HepG2 (cell line): Measurements from ENCODE around the gene ABHD12. TPM values are rescaled to one million over a fixed set of nuclear protein-coding genes. Genes with fewer than 3 reads are reported as not detected.
A peak's percentile ranks its signal among the peaks of the same experiment; 100 is the strongest.

ENCODE experiments used
- ATAC-seq: fragments of 200-7000 bp; cut with Tn5 transposase; 3 replicates; pipeline ENCODE4 v1.9.1; 2020; ENCODE audit warnings: mild to moderate bottlenecking, moderate library complexity
- BruUV-seq: library from RNA; stranded (reverse); fragments of 400-500 nt; replicated peaks from 2 replicates; lab custom pipeline; 2021; lab: Mats Ljungman, UMichigan
- CTCF ChIA-PET: fragments of 300-600 bp; formaldehyde crosslinking; extraction: SDS; loops from one replicate; lab custom pipeline; 2021; ENCODE audit warnings: low total read pairs, inconsistent platforms, low intra/inter-chr PET ratio; lab: Yijun Ruan, JAX
- POLR2A ChIA-PET: fragments of 350-600 bp; sonication (Branson Sonifier 250); formaldehyde crosslinking; loops from one replicate; lab custom pipeline; 2020; ENCODE audit warnings: antibody characterized with exemption, inconsistent platforms; lab: Yijun Ruan, JAX
- DNase-seq: peaks from one replicate; pipeline ENCODE4 v3.0.0-alpha.2; 2015; ENCODE audit warnings: low spot score
- FAIRE-seq: peaks from 3 replicates; lab custom pipeline; 2011; peaks lifted over from hg19 to GRCh38; lab: Jason Lieb, UNC
- H2AFZ ChIP-seq: one replicate; pipeline ENCODE4 v1.6.1; 2011; ENCODE audit warnings: low read length, inconsistent platforms
- H3K27ac ChIP-seq: fragments of 300-600 bp; 3 replicates; pipeline ENCODE4 v1.8.0; 2011; ENCODE audit warnings: mixed run types, mild to moderate bottlenecking, mixed read lengths, low read length, inconsistent platforms; ENCODE audit not compliant: insufficient read depth; ENCODE audit errors: extremely low read length
- H3K27me3 ChIP-seq, 2 experiments: fragments of 200-600 bp in 1 of 2; 2 replicates in 1 of 2; 3 replicates in 1 of 2; pipeline versions ENCODE4 v1.6.0 to v1.8.0; 2011; ENCODE audit warnings: low read length in 2 of 2, mild to moderate bottlenecking in 2 of 2, moderate library complexity in 2 of 2, inconsistent platforms in 1 of 2; ENCODE audit not compliant: insufficient read depth in 2 of 2, control insufficient read depth in 1 of 2
- H3K36me3 ChIP-seq, 2 experiments: fragments of 200-600 bp in 1 of 2; replicated peaks in 1 of 2; 2 replicates in 1 of 2; 3 replicates in 1 of 2; pipeline versions ENCODE4 v1.5.1 to v1.8.0; 2011; ENCODE audit warnings: low read length in 2 of 2, inconsistent platforms in 1 of 2; ENCODE audit not compliant: insufficient read depth in 2 of 2, control insufficient read depth in 1 of 2
- H3K4me1 ChIP-seq: 2 replicates; pipeline ENCODE4 v1.5.1; 2012; ENCODE audit warnings: low read length, inconsistent platforms; ENCODE audit not compliant: insufficient read depth
- H3K4me2 ChIP-seq: 2 replicates; pipeline ENCODE4 v1.6.0; 2011; ENCODE audit warnings: low read depth, low read length, inconsistent platforms
- H3K4me3 ChIP-seq, 3 experiments: fragments of 200-600 bp in 1 of 3; sonication (generic), shearing (Covaris generic) in 1 of 3; replicated peaks in 1 of 3; 2 replicates each; pipeline ENCODE4 v1.5.1; 2011 to 2016; ENCODE audit warnings: low read length in 3 of 3, inconsistent platforms in 2 of 3, low read depth in 2 of 3, mild to moderate bottlenecking in 2 of 3, control low read depth in 1 of 3, mixed read lengths in 1 of 3; ENCODE audit not compliant: insufficient read depth in 1 of 3
- H3K79me2 ChIP-seq: one replicate; pipeline ENCODE4 v1.6.1; 2011; ENCODE audit warnings: low read length, inconsistent platforms; ENCODE audit not compliant: insufficient read depth
- H3K9ac ChIP-seq: 2 replicates; pipeline ENCODE4 v1.6.0; 2011; ENCODE audit warnings: mild to moderate bottlenecking, low read depth, low read length, inconsistent platforms; ENCODE audit not compliant: insufficient read depth
- H3K9me3 ChIP-seq: 2 replicates; pipeline ENCODE4 v1.5.1; 2012; ENCODE audit warnings: mild to moderate bottlenecking, low read length
- H4K20me1 ChIP-seq: 2 replicates; pipeline ENCODE4 v1.6.0; 2011; ENCODE audit warnings: inconsistent platforms, mild to moderate bottlenecking, low read length, moderate library complexity; ENCODE audit not compliant: insufficient read depth
- SP1 ChIP-seq, 2 experiments: fragments of 450-650 bp in 1 of 2; sonication (generic) in 1 of 2; formaldehyde crosslinking in 1 of 2; IDR thresholded peaks; 2 replicates each; pipeline versions ENCODE4 v1.4.0 to v1.6.1; 2016 to 2020; ENCODE audit warnings: missing genetic modification reagents in 1 of 2
- ZNF605 ChIP-seq: sonication (generic); formaldehyde crosslinking; IDR thresholded peaks from 2 replicates; pipeline ENCODE4 v1.8.0; 2022; ENCODE audit warnings: mild to moderate bottlenecking, missing genetic modification reagents
- ZNF839 ChIP-seq: sonication (generic); formaldehyde crosslinking; IDR thresholded peaks from 2 replicates; pipeline ENCODE4 v1.4.0; 2020; ENCODE audit warnings: missing genetic modification reagents, mild to moderate bottlenecking, borderline replicate concordance
- WGBS: methylation state at CpG from one replicate; pipeline ENCODE4 v1.1.6; 2017; ENCODE audit warnings: low lambda C conversion rate; 5-methylcytosine and 5-hydroxymethylcytosine counted together
- in situ Hi-C: cut with HindIII; loops from 2 replicates; pipeline ENCODE4 v1.10.0; 2017; ENCODE audit warnings: low pct_unique_long_range_greater_than_20kb; ENCODE audit not compliant: extremely low pct_ligation_motif_present
- intact Hi-C: fragments of 100-400 bp; cut with micrococcal nuclease; formaldehyde crosslinking; loops from one replicate; pipeline ENCODE4 v1.10.0; 2022; ENCODE audit not compliant: unreplicated experiment
- polyA plus RNA-seq, 8 experiments: library from polyadenylated mRNA; depleted of rRNA in 3 of 8; stranded (reverse) in 7 of 8; unstranded in 1 of 8; fragments of >200 nt; fragmentation: Illumina TruSeq in 4 of 8; extraction: Trizol in 4 of 8; gene quantifications; 2 replicates each; pipeline versions ENCODE4 v1.2.1 to v1.2.3, GENCODE V29; 2011 to 2016; ENCODE audit warnings: low read depth in 4 of 8, missing spikeins in 1 of 8, mixed read lengths in 1 of 8; ENCODE audit not compliant: insufficient read depth in 1 of 8
- total RNA-seq, 5 experiments: library from RNA; depleted of rRNA; stranded (reverse); fragments of >200 nt; fragmentation: Illumina TruSeq; extraction: Trizol; gene quantifications; 2 replicates each; pipeline ENCODE4 v1.2.3, GENCODE V29; 2016; ENCODE audit warnings: low read depth in 1 of 5
- TF ChIP-seq, protein P1 (sequence below): sonication (generic); formaldehyde crosslinking; IDR thresholded peaks from 2 replicates; pipeline ENCODE4 v1.5.1; 2020; ENCODE audit warnings: mild to moderate bottlenecking, missing genetic modification reagents, moderate library complexity

Gene ABHD12
- total and polyA plus RNA-seq, 2 of the 13 experiments (the other 11 are each of a cell fraction or from before 2014, with no cell fraction given), result 23.5 to 72.1 TPM

GRCh38 chr20:25258476-25258805 is 132.2 kb downstream of the ABHD12 start:
- DNase-seq (no peak), ATAC-seq (no peak; the same call in 2 of the 3 replicates), FAIRE-seq (no peak)
- no peaks in the 10 kb centered on the region; the same call in 1 of the 2 replicates for H4K20me1 ChIP-seq
- H3K4me3 ChIP-seq, result no peak overlapping the region
- H3K36me3 ChIP-seq, result peaks cover 7 to 25% of the 10 kb centered on the region in 2 experiments; a peak in 4 of 5 replicates
- in situ Hi-C loops, result no loop called here
- no peaks in the 10 kb centered on the region for H3K27me3 ChIP-seq
- intact Hi-C loops, result no loop called here
- H3K79me2 ChIP-seq, result peaks cover 15% of the 10 kb centered on the region
- CTCF ChIA-PET, result no interaction called here
- H3K27ac ChIP-seq, result no peak overlapping the region
- BruUV-seq, result no TSS peak
- 87% methylated on average over 8 of the region's 8 CpGs for WGBS
- TF ChIP-seq ZNF605 (CRISPR knock-in tag), result no peak
- TF ChIP-seq ZNF839 (CRISPR knock-in tag), result no peak
- TF ChIP-seq, protein P1, sequence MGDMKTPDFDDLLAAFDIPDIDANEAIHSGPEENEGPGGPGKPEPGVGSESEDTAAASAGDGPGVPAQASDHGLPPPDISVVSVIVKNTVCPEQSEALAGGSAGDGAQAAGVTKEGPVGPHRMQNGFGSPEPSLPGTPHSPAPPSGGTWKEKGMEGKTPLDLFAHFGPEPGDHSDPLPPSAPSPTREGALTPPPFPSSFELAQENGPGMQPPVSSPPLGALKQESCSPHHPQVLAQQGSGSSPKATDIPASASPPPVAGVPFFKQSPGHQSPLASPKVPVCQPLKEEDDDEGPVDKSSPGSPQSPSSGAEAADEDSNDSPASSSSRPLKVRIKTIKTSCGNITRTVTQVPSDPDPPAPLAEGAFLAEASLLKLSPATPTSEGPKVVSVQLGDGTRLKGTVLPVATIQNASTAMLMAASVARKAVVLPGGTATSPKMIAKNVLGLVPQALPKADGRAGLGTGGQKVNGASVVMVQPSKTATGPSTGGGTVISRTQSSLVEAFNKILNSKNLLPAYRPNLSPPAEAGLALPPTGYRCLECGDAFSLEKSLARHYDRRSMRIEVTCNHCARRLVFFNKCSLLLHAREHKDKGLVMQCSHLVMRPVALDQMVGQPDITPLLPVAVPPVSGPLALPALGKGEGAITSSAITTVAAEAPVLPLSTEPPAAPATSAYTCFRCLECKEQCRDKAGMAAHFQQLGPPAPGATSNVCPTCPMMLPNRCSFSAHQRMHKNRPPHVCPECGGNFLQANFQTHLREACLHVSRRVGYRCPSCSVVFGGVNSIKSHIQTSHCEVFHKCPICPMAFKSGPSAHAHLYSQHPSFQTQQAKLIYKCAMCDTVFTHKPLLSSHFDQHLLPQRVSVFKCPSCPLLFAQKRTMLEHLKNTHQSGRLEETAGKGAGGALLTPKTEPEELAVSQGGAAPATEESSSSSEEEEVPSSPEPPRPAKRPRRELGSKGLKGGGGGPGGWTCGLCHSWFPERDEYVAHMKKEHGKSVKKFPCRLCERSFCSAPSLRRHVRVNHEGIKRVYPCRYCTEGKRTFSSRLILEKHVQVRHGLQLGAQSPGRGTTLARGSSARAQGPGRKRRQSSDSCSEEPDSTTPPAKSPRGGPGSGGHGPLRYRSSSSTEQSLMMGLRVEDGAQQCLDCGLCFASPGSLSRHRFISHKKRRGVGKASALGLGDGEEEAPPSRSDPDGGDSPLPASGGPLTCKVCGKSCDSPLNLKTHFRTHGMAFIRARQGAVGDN, result 0 out of 2 replicates have a peak, but pooled peaks have one; percentile 12
- TF ChIP-seq SP1 (IDR thresholded peaks at IDR 0.05), result no peak
- no peak for TF ChIP-seq SP1 (CRISPR knock-in tag; IDR thresholded peaks at IDR 0.05)
- no peaks in the 10 kb centered on the region for H3K9me3 ChIP-seq
- no peaks in the 10 kb centered on the region for H3K4me1 ChIP-seq
- no peak overlapping the region for H2AFZ ChIP-seq
- H3K9ac ChIP-seq, result no peak overlapping the region
- POLR2A ChIA-PET, result no interaction called here
- no peak overlapping the region for H3K4me2 ChIP-seq
